DMS53 (cell line): Measurements from ENCODE around the gene CDKN2C.

Experiments
- DNase-seq: peaks from one replicate; lab custom pipeline; 2025; lab: John Stamatoyannopoulos, UW

Gene CDKN2C

GRCh38 chr1:50964863-50965262, 5.2 kb upstream of the CDKN2C start:
- no peak for DNase-seq

DNA sequence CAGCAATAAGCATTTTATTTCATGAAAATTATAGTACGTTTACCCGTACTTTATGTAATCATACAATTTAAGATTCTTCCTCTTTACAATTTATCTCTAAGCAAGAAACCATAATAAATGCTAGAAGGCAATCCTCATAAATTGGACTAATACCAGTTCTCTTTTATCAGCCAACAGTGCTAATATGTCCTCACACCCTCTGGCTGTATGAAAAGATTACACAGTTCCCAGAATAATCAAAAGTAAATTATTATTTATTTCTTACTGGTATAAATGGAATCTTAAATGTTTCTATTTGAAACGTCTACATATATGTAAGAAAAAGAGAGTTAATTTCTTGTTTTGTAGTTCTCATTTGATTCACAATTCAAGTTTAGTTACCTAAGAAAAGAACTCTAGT, 3.1 kb upstream of the CDKN2C start:
- DNase-seq, result no peak

GRCh38 chr1:50967416-50968157, 2.5 kb upstream of the CDKN2C start:
- DNase-seq, result peak; percentile 48

GRCh38 chr1:50968158-50968820, 1.8 kb upstream of the CDKN2C start:
- peak; percentile 99 for DNase-seq

DNA sequence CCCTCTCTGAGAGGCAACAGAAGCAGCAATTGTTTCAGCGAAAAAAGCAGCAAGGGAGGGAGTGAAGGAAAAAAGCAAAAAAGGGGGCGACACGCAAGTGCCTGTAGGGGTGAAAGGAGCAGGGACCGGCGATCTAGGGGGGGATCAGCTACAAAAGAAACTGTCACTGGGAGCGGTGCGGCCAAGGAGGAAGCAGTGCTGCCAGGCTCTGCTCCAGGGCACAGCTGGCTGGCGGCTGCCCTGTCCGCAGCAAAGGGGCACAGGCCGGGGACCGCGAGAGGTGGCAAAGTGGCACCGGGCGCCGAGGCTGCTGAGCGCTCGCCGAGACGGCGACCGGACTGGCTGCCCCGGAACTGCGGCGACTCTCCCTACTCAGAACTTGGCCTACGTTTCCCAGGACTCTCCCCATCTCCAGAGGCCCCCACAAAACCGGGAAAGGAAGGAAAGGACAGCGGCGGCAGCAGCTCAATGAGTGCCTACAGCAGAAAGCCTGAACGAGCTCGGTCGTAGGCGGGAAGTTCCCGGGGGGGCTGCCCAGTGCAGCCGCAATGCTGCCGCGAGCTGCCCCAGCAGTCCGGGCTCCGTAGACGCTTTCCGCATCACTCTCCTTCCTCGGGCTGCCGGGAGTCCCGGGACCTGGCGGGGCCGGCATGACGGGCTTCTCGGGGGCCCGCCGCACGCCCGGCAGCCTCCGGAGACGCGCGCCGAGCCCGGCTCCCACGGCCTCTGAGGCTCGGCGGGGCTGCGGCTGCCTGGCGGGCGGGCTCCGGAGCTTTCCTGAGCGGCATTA, 1.0 kb upstream of the CDKN2C start:
- peak; percentile 91 for DNase-seq

DNA sequence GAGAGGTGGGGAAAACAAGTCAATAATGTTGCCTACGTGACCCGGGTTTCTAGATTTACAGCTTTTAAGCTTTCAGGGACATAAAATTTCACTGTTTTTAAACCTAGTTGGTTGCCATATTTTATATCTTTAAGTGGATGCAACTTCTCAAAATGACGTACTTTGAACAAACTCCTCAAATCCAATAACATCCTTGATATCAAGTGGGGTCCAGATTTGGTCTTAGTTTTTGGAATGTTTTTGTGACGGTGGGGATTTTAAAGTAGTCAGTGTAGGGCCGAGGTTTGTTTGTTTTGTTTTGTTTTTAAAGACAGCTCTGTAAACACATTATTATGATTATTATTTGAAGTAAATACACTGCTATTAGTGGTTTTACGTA, 453 bp downstream of the CDKN2C start:
- DNase-seq, result no peak

DNA sequence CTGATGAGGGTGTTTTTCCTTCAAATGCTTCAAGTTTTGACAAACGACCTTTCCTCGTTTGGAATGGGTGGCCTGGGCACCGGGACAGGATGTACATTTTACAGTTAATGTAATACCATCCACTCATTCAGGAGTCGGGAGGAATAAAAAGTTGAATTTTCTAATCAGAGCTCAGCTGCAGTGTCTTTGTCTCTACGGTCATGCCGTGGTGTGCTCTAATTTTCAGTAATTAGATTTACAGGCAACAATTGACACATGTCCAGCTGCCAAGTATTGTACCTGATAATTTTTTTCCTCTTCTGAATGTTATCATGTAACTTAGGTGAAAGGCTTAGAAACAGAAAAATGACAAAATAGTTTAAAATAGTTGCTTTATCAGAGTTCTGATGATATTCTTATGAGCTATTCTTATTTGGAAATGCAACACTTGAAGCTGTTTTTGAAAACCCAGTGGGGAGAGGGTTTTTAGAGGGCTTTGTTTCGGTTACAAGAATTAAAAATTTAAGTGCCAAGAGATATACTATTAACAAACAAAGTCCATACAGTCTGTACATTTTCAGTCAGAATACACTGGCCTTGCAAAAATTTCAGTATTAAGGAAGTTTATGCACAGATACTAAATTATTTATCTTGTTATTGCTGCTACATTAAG, 1.0 kb downstream of the CDKN2C start:
- no peak for DNase-seq

- no peak for DNase-seq
These were observed 1.8 kb downstream of the CDKN2C start for GRCh38 chr1:50971748-50972305.

- no peak for DNase-seq
These were observed 2.7 kb downstream of the CDKN2C start for GRCh38 chr1:50972766-50973165.

GRCh38 chr1:50973255-50973654, 3.2 kb downstream of the CDKN2C start:
- no peak for DNase-seq

- no peak for DNase-seq
These were observed 4.0 kb downstream of the CDKN2C start for GRCh38 chr1:50973875-50974617.

DNA sequence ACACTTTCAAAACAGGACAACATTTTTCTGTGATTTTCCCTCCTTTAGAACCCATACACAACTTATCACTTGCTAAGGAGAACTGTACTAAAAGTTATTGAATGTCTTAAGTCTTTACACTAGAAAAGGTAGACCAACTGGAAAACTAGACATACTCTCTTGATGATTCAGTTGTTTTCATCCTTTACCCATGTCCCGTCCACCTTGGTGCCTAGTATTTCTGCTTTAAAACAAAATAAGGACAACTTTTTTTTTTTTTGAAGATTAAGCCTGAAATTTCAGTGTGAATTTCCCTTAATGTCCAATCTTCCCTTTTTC, 4.5 kb downstream of the CDKN2C start:
- no peak for DNase-seq

DNA sequence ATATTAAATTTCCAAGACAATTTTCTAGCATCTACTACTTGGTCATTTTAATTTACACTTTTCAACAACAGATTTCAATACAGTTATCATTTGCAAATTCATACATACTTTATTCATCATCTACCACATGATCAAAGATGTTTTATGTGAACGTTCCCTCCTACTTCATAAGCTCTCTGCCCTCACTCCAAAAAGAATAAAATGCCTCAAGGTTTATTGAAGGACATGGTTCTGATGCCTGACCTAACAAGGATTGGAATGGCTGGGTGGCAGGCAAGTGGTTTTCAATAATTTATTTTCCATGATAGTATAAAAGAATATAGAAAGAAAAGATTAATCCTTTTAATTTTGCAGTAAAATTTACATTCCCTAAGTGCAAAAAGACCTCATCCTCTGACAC, 5.4 kb downstream of the CDKN2C start:
- DNase-seq, result no peak

- DNase-seq, result no peak
These were observed 6.3 kb downstream of the CDKN2C start for GRCh38 chr1:50976111-50976889.

DNA sequence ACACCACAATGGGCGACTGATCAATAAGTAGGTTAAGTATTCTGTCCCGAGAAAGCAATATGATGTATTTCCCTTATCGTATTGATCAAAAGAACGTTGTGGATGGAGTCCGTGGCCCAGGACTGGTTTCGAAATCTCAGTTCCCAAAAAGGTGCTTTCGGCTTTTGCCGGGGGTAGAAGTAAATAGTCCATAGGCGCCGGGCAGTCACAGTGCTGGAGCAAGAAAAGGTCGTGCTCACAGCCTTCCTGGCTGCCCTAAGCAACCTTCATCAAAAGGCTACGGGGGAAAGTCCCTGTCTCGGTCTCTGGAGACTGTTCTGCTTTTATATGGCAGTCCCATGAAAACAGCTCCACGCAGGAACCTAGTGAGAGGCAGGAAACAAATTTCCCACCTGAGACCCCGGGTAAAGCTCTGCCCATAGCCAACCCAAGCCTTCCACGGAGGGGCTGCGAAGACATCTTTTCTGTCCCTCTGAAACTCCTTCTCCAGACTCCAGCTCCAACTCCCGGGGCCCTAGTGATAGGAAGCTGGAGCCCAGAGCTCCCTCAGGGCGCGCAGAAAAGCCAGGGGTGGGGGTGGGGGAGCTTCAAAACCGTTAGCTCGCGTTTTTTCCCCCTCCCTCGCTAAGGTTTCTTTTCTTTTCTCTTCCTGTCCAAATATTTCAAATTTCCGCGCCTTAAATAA, 7.0 kb downstream of the CDKN2C start:
- peak; percentile 78 for DNase-seq

GRCh38 chr1:50977575-50978143, 7.6 kb downstream of the CDKN2C start:
- DNase-seq, result peak; percentile 89

GRCh38 chr1:50978144-50978851, 8.3 kb downstream of the CDKN2C start:
- DNase-seq, result peak; percentile 96

DNA sequence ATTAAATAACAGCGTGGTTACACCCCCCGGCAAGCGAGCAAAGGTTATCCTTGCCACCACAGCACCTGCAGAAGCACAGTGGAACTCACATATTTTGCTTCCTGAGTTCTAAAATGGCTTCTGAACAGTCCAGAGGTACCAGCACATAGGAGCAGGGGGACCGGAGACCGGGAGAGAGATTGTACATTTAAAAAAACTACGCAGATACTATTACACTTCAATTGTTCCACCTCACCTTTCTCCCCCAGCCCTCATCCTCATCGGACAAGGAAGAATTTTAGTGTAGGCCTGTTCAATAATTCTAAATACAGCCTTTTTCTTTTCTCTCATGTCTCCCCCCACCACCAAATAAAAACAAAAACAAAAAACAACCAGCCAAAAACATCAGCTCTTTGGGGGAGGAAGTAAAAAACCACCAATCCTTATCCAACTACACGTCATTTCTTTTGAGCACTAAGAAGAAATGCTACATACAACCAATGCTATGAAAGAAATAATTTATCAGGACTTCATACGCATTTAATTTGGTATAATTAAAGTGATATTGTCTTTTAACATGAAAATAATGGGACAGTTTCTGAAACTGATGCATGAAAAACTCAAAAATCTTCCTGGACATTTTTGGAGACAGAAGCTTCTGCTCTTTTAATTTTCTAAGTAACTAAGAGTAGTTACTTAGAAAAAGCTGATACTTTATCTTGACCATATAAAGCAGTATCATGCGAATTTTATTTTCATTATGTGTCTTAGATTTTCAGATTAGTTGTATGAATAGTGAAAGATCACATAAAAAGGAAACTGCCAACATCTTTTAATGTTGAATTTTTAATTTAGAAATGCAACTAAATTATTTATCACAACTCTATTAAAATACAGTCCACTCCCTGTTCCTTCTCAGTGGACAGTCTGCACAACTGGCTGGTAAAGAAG, 9.1 kb downstream of the CDKN2C start:
- DNase-seq, result peak; percentile 82
